Measurements from ENCODE around the gene KRTAP13-4.
A peak's percentile ranks its signal among the peaks of the same experiment; 100 is the strongest.

Gene KRTAP13-4

GRCh38 chr21:30430170-30430655 is at the start of gene KRTAP13-4:
TSS of gene KRTAP13-4 (plus strand) at chr21:30430220. CDS start at chr21:30430276, 56 bp downstream.
- DNase-seq (ENCODE audit: low spot score) = no peak

GRCh38 chr21:30382201-30382600 is 47.8 kb upstream of the KRTAP13-4 start:
- DNase-seq (ENCODE audit: low spot score) = no peak

GRCh38 chr21:30391492-30392025 is 38.5 kb upstream of the KRTAP13-4 start:
- no peak for DNase-seq (ENCODE audit: low spot score)

- DNase-seq (ENCODE audit: low spot score) = no peak
These were observed 34.3 kb upstream of the KRTAP13-4 start, which contains the start of gene KRTAP13-1 for GRCh38 chr21:30395731-30396130. TSS of gene KRTAP13-1 (plus strand) at chr21:30396031. CDS start at chr21:30396087, 56 bp downstream.

- DNase-seq (ENCODE audit: low spot score) = peak; percentile 75
These were observed 21.1 kb upstream of the KRTAP13-4 start for GRCh38 chr21:30408782-30409494.

- no peak for DNase-seq (ENCODE audit: low spot score)
These were observed 14.0 kb upstream of the KRTAP13-4 start for GRCh38 chr21:30415993-30416392.

- no peak for DNase-seq (ENCODE audit: low spot score)
These were observed 4.2 kb upstream of the KRTAP13-4 start, which contains the start of gene KRTAP13-3 for GRCh38 chr21:30425826-30426225. TSS of gene KRTAP13-3 (minus strand) at chr21:30425926. CDS start at chr21:30425912, 14 bp downstream.

GRCh38 chr21:30426731-30427130 is 3.3 kb upstream of the KRTAP13-4 start:
- peak; percentile 20 for DNase-seq (ENCODE audit: low spot score)

GRCh38 chr21:30434033-30434631 is 4.1 kb downstream of the KRTAP13-4 start:
- peak; percentile 40 for DNase-seq (ENCODE audit: low spot score)

GRCh38 chr21:30437010-30437565 is 7.1 kb downstream of the KRTAP13-4 start:
- no peak for DNase-seq (ENCODE audit: low spot score)

- no peak for DNase-seq (ENCODE audit: low spot score)
These were observed 10.0 kb downstream of the KRTAP13-4 start, which contains the start of gene KRTAP15-1 for GRCh38 chr21:30439975-30440374. TSS of gene KRTAP15-1 (plus strand) at chr21:30440275. CDS start at chr21:30440328, 53 bp downstream.

GRCh38 chr21:30443226-30443625 is 13.2 kb downstream of the KRTAP13-4 start:
- DNase-seq (ENCODE audit: low spot score) = no peak

GRCh38 chr21:30444204-30444603 is 14.2 kb downstream of the KRTAP13-4 start:
- no peak for DNase-seq (ENCODE audit: low spot score)

GRCh38 chr21:30447056-30447455 is 17.0 kb downstream of the KRTAP13-4 start:
- DNase-seq (ENCODE audit: low spot score) = no peak

GRCh38 chr21:30448514-30448913 is 18.5 kb downstream of the KRTAP13-4 start:
- no peak for DNase-seq (ENCODE audit: low spot score)

GRCh38 chr21:30463713-30464112 is 33.7 kb downstream of the KRTAP13-4 start:
- DNase-seq (ENCODE audit: low spot score) = peak; percentile 24

- DNase-seq (ENCODE audit: low spot score) = no peak
These were observed 39.1 kb downstream of the KRTAP13-4 start for GRCh38 chr21:30468900-30469714.

GRCh38 chr21:30478004-30478403 is 48.0 kb downstream of the KRTAP13-4 start:
- no peak for DNase-seq (ENCODE audit: low spot score)

GRCh38 chr21:30479259-30479658 is 49.2 kb downstream of the KRTAP13-4 start:
- no peak for DNase-seq (ENCODE audit: low spot score)

- DNase-seq (ENCODE audit: low spot score) = no peak
These were observed 50.1 kb downstream of the KRTAP13-4 start, which contains the start of gene KRTAP19-1 for GRCh38 chr21:30480145-30480544. TSS of gene KRTAP19-1 (minus strand) at chr21:30480367. CDS start at chr21:30480317, 50 bp downstream.

Measured in iPS-NIHi11 (cell line).